ENCODE results near the gene SMCO3.

Gene SMCO3

DNA sequence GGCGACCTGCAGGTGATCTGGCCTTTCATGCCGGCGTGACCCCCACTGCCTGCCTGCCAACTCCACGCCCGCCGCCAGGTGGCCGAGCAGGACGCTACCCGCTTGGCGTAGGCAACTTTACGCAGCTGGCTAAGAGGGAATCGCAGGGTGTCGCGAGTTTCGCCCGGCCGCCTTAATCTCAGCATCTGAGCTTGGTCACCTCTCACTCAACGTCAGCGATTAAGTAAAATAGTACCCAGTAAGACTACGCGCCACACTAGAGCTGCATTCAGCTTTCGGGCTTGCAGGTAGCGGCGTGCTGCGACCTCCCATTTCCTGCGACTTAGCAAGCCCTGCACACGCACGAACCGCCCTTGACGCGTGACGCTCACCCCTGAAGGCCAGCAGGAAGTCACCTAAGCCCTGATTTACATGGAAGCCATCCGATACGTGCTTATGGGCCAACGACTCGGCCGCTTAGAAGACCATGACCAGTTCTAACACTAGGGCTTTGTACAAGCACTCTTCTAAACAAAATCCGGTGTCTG lies 44.0 kb downstream of the SMCO3 start:
- Histone ChIP-seq H2AFZ (ENCODE audit: low read depth, low read length, severe bottlenecking) (peak overlapping the region; percentile 10), H3K79me2 (ENCODE audit: insufficient read depth, low read length) (peaks cover 24% of the 10 kb centered on the region), H3K4me3 (ENCODE audit: insufficient read depth, low read length, poor library complexity, severe bottlenecking) (peak overlapping the region; percentile 76), H3K9me2 (replicated peaks; ENCODE audit: insufficient read depth, low read length) (no peaks in the 10 kb centered on the region), H3F3A (ENCODE audit: insufficient read depth) (peaks cover 55% of the 10 kb centered on the region), H3K27me3 (ENCODE audit: low read length) (no peaks in the 10 kb centered on the region), H3K36me3 (ENCODE audit: low read length) (peaks cover 18% of the 10 kb centered on the region; the same call in 1 of the 2 replicates), H3K9me3 (ENCODE audit: insufficient read depth, low read length) (no peaks in the 10 kb centered on the region), H3K4me2 (ENCODE audit: low read depth, low read length, poor library complexity, severe bottlenecking) (peak overlapping the region; percentile 91), H4K20me1 (ENCODE audit: low read depth, low read length) (no peaks in the 10 kb centered on the region), H3K9ac (ENCODE audit: low read length) (peak overlapping the region; percentile 75), H3K27ac (ENCODE audit: low read depth, low read length) (peak overlapping the region; percentile 94)
- TF ChIP-seq, protein P1, sequence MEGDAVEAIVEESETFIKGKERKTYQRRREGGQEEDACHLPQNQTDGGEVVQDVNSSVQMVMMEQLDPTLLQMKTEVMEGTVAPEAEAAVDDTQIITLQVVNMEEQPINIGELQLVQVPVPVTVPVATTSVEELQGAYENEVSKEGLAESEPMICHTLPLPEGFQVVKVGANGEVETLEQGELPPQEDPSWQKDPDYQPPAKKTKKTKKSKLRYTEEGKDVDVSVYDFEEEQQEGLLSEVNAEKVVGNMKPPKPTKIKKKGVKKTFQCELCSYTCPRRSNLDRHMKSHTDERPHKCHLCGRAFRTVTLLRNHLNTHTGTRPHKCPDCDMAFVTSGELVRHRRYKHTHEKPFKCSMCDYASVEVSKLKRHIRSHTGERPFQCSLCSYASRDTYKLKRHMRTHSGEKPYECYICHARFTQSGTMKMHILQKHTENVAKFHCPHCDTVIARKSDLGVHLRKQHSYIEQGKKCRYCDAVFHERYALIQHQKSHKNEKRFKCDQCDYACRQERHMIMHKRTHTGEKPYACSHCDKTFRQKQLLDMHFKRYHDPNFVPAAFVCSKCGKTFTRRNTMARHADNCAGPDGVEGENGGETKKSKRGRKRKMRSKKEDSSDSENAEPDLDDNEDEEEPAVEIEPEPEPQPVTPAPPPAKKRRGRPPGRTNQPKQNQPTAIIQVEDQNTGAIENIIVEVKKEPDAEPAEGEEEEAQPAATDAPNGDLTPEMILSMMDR (IDR thresholded peaks at IDR 0.05; ENCODE audit: insufficient read depth, low read length, poor library complexity, severe bottlenecking), result peak; percentile 65
- no peak for TF ChIP-seq EZH2phosphoT487 (conservative IDR thresholded peaks at IDR 0.05; ENCODE audit: low read length)

DNA sequence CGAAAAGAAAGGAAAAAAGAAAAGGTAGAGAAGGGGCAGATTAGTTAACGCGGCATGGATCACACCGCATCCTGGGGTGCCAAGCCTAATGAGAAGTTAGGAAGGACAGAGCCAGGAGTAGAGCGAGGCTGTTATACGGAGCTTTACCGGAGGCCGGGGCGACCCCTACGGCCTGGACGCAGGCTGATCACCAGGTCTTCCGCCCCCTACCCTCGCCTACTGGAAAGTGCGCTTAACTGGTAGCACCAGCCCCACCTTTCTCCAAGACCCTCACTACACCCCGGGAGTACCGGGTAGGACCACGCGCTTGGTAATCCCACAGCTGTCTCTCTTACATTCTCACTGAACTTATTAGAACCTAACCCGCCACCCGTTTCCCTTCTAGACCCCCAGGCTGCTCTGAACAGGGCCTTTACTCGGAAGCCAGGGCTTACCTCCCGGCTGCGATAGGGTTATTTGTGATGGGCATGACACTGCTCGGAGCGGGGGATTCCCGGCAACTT lies 44.5 kb downstream of the SMCO3 start:
- peak overlapping the region; percentile 10 for H2AFZ ChIP-seq (ENCODE audit: low read depth, low read length, severe bottlenecking)
- peak overlapping the region; percentile 76 for H3K4me3 ChIP-seq (ENCODE audit: insufficient read depth, low read length, poor library complexity, severe bottlenecking)
- H3K27ac ChIP-seq (ENCODE audit: low read depth, low read length), result peak overlapping the region; percentile 94
- peaks cover 55% of the 10 kb centered on the region for H3F3A ChIP-seq (ENCODE audit: insufficient read depth)
- H3K9ac ChIP-seq (ENCODE audit: low read length), result peak overlapping the region; percentile 75
- peaks cover 18% of the 10 kb centered on the region; the same call in 1 of the 2 replicates for H3K36me3 ChIP-seq (ENCODE audit: low read length)
- H3K79me2 ChIP-seq (ENCODE audit: insufficient read depth, low read length), result peaks cover 24% of the 10 kb centered on the region
- TF ChIP-seq EZH2phosphoT487 (conservative IDR thresholded peaks at IDR 0.05; ENCODE audit: low read length), result no peak
- H3K27me3 ChIP-seq (ENCODE audit: low read length), result no peaks in the 10 kb centered on the region
- no peaks in the 10 kb centered on the region for H3K9me3 ChIP-seq (ENCODE audit: insufficient read depth, low read length)
- H3K4me2 ChIP-seq (ENCODE audit: low read depth, low read length, poor library complexity, severe bottlenecking), result peak overlapping the region; percentile 91
- no peaks in the 10 kb centered on the region for H3K9me2 ChIP-seq (replicated peaks; ENCODE audit: insufficient read depth, low read length)
- H4K20me1 ChIP-seq (ENCODE audit: low read depth, low read length), result no peaks in the 10 kb centered on the region

DNA sequence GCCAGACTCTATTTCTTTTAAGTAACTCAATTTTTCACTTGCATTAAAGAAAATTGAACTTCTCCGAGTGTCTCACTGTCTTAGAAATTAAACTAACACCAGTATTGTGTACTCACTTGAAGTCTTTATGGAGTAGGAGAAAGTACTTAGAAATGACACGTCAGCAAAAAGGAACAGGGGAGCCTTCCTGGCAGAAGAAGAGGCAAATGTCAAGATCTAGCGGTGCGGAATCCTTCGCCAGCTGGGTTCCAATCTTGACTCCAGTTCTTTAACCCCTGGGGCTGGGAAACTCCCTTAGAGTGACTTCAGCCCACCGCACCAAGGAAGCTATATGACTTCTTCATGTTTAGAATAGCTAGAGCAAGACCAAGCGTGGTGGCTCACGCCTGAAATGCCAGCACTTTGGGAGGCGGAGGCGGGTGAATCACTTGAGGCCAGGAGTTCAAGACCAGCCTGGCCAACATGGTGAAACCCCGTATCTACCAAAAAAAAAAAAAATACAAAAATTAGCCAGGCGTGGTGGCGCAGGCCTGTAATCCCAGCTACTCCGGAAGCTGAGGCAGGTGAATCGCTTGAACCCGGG lies 45.1 kb downstream of the SMCO3 start:
- H4K20me1 ChIP-seq (ENCODE audit: low read depth, low read length), result no peaks in the 10 kb centered on the region
- no peaks in the 10 kb centered on the region for H3K9me2 ChIP-seq (replicated peaks; ENCODE audit: insufficient read depth, low read length)
- peak overlapping the region; percentile 91 for H3K4me2 ChIP-seq (ENCODE audit: low read depth, low read length, poor library complexity, severe bottlenecking)
- H2AFZ ChIP-seq (ENCODE audit: low read depth, low read length, severe bottlenecking), result peak overlapping the region; percentile 30
- peak overlapping the region; percentile 94 for H3K27ac ChIP-seq (ENCODE audit: low read depth, low read length)
- H3K4me3 ChIP-seq (ENCODE audit: insufficient read depth, low read length, poor library complexity, severe bottlenecking), result peak overlapping the region; percentile 76
- H3F3A ChIP-seq (ENCODE audit: insufficient read depth), result peaks cover 55% of the 10 kb centered on the region
- peaks cover 24% of the 10 kb centered on the region for H3K79me2 ChIP-seq (ENCODE audit: insufficient read depth, low read length)
- no peaks in the 10 kb centered on the region for H3K27me3 ChIP-seq (ENCODE audit: low read length)
- H3K36me3 ChIP-seq (ENCODE audit: low read length), result peaks cover 18% of the 10 kb centered on the region; the same call in 1 of the 2 replicates
- H3K9ac ChIP-seq (ENCODE audit: low read length), result peak overlapping the region; percentile 75
- no peaks in the 10 kb centered on the region for H3K9me3 ChIP-seq (ENCODE audit: insufficient read depth, low read length)
- TF ChIP-seq EZH2phosphoT487 (conservative IDR thresholded peaks at IDR 0.05; ENCODE audit: low read length), result no peak
- TF ChIP-seq, protein P1 (IDR thresholded peaks at IDR 0.05; ENCODE audit: insufficient read depth, low read length, poor library complexity, severe bottlenecking), result no peak

DNA sequence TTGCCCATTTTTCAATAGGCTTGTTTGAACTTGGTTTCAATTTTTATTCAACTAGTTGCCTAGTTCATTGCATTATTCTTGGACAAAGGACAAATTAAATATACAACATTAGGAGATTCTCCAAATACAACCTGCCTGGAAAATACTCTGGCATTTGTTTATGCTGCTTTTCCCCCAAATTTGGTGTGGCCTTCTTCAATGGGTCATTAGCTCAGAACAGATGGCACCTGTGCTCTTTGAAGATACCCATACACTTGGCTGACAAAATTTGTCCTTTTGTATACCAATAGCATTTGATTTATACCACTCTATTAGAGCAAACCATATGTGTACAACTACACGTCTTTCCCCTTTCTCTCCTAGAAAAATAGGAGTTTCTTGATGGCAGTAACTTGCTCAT lies 46.4 kb downstream of the SMCO3 start:
- no peak overlapping the region for H3K9ac ChIP-seq (ENCODE audit: low read length)
- peak overlapping the region; percentile 91 for H3K4me2 ChIP-seq (ENCODE audit: low read depth, low read length, poor library complexity, severe bottlenecking)
- no peaks in the 10 kb centered on the region for H4K20me1 ChIP-seq (ENCODE audit: low read depth, low read length)
- no peaks in the 10 kb centered on the region for H3K27me3 ChIP-seq (ENCODE audit: low read length)
- peaks cover 46% of the 10 kb centered on the region for H3F3A ChIP-seq (ENCODE audit: insufficient read depth)
- TF ChIP-seq, protein P1 (IDR thresholded peaks at IDR 0.05; ENCODE audit: insufficient read depth, low read length, poor library complexity, severe bottlenecking), result no peak
- TF ChIP-seq EZH2phosphoT487 (conservative IDR thresholded peaks at IDR 0.05; ENCODE audit: low read length), result no peak
- peaks cover 24% of the 10 kb centered on the region for H3K79me2 ChIP-seq (ENCODE audit: insufficient read depth, low read length)
- no peak overlapping the region for H2AFZ ChIP-seq (ENCODE audit: low read depth, low read length, severe bottlenecking)
- no peaks in the 10 kb centered on the region for H3K9me3 ChIP-seq (ENCODE audit: insufficient read depth, low read length)
- H3K4me3 ChIP-seq (ENCODE audit: insufficient read depth, low read length, poor library complexity, severe bottlenecking), result no peak overlapping the region
- no peaks in the 10 kb centered on the region for H3K9me2 ChIP-seq (replicated peaks; ENCODE audit: insufficient read depth, low read length)
- H3K27ac ChIP-seq (ENCODE audit: low read depth, low read length), result no peak overlapping the region
- peaks cover 21% of the 10 kb centered on the region; the same call in 1 of the 2 replicates for H3K36me3 ChIP-seq (ENCODE audit: low read length)

Measured in SU-DHL-6 (cell line).